IPS DF 4.7 (cell line): ENCODE data around the gene CIP2A.

ENCODE experiments used
- DNase-seq: peaks from one replicate; pipeline ENCODE4 v3.0.0-alpha.2; 2013; ENCODE audit warnings: low spot score; ENCODE audit errors: extremely low read depth

Gene CIP2A

DNA sequence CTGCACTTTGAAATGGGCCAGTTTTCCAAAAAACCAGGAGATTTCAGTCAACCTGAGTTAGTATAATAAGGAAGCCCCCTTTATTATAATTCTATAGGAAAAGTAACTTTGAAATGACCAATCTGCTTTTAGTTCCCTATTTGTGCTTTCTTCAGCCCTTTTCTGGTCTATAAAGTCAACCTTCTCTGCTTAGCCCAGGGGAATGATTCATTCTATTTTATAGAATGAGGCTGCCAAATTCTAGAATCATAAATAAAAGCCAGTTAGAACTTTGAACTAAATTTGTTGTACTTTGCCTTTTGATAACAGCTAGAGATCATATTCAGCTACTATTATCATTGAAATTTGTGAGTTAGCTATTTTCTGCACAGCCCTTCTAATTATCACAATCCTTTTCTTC lies 24.7 kb downstream of the CIP2A start:
- no peak for DNase-seq

DNA sequence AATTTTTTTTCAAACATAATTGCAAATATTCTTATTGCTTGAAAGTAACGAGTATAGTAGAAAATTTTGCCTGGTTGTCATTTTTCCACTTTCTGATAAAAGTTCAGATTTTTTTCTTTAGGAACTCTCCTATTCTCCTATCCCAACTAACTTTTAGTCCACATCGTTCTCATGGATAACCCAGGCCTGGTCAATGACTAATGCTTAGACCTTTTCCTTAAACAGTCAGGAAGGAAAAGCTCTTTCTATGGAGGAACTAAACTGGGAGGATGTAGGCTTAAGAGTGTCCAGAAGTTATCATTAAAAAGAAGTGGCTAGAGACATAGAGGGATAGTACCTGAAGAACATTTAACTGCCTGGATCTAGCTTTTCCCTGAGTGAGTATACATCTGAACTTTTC lies 26.7 kb downstream of the CIP2A start:
- DNase-seq: no peak

DNA sequence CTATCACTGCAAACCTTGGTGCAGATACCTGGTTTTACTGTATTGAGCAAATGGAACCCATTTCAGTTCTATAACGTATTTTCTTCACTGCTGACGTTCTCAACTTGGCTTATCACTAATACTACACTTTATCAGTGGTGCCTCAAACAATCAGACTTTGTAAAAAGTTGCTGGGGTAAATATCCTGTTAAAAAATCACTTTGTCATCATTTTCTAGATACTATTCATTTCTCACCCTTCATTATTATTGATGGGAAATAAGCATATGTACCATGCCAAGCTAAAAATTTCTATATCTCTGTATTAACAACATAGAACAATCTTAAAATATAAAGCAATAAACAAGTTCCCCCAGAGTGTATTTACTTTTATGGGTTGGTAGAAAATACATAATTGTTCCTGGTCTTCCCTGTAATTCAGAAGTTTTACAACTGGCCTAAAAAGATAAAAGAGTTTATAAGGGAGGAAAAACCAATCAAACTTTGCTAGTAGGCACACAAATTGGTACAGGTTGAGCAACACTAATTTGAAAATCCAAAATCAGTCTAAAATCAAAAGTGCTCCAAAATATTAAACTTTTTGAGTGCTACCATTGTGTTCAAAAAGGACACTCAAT lies 33.2 kb downstream of the CIP2A start:
- DNase-seq: no peak

DNA sequence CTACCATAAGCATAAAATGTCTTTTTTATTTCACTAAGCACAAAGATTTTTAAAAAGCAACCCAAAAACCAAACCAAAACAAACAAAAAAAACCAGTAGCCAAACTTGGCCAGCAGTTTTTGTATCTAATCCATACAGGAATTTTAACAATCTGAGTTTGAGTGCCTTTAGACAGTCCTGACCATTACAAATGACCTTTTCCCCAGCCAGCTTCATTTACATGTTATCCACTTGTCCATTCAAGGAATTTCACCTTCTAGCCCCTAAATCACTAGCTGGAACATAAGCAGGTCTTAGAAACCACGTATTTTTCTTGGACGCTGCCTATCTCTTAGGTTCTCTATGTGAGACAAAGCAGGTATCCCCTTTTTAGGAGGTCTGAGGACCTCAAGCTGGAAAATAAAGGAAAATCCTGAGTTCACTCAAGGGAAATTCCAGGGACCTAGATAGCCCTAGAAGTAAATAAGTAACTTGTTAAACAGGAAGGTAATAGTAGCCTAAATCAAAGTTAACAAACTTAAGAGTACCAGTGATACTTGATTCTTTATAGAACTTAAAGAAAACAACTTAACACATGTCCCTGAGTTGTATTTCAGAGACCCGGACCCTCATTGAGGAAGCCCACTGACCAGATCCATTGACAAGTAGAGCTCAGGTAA lies 34.2 kb downstream of the CIP2A start:
- DNase-seq: no peak

DNA sequence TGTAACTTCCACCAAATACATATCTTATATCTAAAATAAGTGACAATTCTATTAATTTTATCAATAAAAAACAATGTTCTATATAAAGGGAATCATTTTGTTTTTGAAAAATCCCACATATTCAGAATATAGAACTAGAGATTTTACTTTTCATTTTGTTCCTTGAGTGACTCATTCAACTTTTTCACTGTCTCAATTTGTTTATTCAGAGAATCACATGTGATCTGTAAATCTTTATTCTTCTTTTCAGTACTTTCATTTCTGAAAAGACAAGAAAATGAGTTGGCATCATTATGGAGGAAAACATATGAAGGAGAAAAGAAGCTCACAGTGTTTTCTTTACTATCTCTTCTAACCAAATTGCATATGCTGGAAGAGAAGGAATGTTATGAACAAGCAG lies 35.0 kb downstream of the CIP2A start:
- DNase-seq: no peak

DNA sequence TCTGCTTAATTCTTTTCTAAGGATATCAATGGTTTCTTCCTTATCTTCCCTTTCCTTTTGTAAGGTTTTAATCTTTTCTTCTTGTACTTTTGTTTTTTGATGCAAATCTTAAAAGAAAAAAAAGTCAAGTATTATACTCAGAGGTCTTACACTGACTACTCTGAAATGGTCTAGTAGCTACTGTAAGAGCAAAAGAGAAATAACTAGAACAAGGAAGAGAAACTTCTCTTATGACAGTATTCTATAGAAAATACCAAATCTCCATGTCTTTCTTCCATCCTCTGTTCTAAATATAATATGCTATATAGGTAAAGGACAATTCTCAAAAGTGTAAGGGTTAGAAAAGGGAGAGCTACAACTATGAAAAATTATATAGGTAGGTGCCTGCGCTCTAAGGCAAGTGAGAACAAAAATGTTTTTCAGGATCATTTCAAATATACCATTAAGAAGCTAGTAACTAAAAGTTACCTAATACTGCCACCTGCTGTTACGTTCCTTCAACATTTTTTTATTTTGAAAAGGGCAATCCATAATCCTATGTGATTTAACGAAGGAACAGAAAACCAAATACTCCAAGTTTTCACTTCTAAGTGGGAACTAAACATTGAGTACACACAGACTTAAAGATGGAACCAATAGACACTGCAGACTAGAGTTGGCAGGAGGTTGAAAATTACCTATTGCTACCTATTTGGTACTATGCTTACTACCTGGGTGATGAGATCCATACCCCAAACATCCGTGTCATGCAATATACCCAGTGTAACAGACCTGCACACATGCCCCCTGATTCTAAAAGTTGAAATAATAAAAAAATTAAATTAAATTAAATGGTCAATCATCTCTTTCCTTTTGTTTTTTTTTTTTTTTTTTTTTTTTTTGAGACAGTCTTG lies 36.7 kb downstream of the CIP2A start:
- DNase-seq: no peak

DNA sequence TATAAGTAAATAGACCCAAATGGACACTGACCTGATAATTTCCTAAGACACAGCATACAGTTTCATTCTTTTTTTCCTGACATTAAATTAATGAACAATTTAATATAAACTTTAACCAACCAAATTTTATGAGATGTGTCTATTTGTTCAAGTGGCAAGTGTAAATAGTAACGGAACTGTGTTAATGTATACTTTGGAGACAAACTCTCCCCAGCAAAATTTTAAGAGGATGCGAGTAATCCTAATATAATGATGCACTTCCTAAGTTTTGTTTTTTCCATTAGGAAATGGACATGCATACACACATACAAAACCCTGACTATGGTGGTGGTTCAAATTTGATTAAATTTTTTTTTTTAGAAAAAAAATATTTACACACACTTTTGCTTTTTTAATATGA lies 40.4 kb downstream of the CIP2A start:
- DNase-seq: no peak

DNA sequence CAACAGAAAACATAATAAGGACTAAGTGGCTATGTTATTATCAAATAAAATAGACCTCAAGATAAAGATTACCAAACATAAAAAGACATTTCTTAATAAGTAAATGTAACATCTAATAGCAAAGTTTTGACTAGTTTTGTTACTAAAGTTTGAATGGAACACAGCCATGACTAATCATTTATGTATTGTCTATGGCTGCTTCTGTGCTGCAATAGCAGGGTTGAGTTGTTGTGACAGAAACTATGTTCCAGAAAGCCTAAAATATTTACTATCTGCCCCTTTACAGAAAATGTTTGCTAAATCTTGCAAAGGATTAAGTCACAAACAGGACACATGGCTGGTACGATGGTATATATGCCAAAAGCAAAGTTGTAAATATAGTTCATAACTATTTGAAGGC lies 40.9 kb downstream of the CIP2A start:
- DNase-seq: no peak

DNA sequence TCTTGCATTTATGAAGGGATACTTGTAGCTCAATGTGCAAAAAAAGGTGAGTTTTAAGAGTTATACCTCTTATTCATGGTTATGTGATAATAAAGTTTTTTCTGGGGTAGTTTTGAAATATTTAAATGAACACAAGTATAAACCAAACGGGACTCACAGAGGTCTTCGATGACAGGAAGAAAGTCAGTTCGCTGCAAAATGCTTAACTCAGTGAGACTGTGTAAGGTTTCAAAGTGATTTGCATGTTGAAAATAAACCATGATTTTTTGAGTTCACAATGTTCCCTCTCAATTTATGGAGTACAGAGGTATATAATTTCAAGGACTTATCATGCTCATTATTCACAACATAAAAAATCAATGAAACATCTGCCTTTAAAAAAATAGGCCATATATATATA lies 42.5 kb downstream of the CIP2A start:
- no peak for DNase-seq

DNA sequence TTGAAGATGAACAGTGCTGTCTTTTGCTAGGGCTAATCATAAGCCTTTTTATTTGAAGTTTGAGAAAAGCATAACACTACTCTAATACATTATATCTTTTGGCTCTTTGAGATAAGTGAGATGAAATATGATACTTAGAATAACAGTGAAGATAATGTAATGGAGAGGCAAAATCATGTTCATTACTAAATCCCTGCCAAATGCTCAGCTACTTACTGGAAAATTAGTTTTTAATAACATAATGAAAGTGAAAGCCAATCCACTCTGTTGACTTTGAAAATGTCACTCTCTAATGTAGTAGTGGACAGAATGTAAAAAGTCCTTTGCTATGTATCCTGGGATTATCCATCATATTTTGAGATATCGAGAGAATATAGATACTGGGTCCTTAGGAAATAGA lies 43.0 kb downstream of the CIP2A start:
- no peak for DNase-seq

DNA sequence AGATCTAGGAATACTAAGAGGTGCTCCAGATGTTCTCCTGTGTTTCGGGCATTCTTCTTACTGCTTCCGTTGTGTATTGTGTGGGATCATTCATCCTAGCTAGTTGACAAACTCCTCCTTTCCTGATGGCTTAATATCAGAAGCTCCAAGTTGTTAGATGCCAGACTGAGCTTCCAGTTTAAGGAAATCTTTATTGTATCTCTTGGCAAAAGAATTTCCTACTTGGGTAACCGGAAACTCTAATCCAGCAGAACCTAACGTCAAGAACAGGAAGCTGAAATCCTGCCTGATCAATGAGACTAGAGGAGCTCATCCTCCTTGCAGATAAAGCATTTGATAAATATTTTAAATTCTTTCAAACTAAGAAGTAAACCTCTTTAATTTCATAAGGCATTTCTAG lies 51.2 kb downstream of the CIP2A start:
- DNase-seq: no peak

DNA sequence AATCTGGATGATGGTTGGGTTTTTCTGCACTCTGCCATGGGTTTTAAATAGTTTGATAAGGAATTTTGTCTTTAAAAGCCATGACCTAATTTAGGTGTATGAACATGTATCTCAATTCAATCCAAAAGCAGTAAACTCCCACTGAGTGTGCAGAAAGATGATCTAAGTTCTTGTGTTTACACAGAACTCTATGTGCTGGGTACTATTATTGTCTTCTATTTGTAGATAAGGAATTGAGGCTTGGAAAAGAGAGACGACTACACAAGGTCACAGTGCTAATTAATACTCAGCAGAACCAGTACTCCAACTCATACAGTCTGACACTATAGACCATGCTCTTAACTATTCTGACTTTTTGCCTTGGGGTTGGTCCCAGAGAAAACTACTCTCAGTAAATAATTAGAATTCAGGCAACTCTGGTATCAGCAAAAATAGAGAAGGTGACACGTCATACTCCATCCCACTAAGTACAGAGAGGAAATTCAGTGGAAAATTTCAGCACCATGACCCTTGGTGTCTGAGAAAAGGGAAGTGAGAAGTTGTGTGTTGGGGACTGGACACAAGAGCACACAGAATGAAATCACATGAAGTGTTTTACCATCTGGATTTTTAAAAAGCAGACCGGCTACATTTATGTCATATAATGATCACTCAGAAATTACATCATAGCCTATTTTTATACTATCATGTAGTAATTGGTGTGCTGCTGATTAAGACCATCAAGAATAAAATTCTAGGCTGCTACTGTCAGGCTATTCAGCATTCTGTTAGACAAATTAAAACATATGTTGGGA lies 60.6 kb downstream of the CIP2A start:
- no peak for DNase-seq

DNA sequence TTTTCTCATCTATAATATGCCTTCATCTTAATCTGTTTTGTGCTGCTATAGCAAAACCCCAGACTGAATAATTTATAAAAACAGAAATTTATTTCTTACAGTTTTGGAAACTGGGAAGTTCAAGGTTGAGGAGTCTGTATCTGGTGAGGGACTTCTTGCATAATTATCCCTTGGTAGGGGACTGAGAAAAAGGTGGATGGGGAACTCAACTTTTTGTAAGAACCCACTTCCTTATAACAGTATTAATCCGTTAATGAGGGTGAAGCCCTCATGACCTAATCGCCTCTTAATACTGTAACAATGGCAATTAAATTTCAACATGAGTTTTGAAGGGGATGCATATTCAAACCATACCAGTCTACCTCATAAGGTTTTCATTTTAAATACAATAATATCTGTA lies 61.4 kb downstream of the CIP2A start:
- DNase-seq: no peak

DNA sequence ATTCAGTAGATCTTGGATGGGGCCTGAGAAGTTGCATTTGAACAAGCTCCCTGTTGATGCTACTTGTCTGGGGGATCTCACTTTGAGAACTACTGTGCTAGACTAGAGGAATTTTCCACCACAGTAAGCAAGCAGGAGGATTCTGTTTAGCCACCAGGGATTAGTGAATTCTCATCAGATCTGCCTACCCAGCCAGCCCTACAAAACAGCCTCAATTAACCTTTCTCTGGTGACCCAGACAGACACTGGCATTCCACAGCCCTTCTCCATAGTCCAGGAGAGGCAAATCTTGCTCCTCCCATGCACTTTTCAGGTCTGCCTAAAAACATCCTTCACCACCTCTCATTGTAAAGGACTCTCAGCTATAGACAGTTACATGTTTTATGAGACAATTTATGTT lies 62.1 kb downstream of the CIP2A start:
- no peak for DNase-seq

DNA sequence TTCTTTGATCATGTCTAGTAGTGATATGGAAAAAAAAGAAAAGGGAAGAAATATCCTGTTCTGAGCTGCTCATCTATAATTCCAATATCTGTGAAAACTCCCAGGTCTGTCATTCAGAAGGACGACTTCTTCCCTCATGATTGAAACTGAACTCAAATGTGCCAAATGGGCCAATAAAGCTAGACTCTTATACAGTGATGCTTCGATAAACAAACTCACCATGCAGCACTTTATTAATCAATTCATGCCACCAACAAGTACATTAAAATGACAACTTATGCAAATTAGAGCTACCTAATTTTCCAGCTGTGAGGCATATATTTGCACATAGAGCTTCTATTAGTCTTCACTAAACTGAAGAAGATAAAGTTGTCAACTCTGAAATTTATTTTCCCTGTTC lies 63.3 kb downstream of the CIP2A start:
- DNase-seq: no peak

DNA sequence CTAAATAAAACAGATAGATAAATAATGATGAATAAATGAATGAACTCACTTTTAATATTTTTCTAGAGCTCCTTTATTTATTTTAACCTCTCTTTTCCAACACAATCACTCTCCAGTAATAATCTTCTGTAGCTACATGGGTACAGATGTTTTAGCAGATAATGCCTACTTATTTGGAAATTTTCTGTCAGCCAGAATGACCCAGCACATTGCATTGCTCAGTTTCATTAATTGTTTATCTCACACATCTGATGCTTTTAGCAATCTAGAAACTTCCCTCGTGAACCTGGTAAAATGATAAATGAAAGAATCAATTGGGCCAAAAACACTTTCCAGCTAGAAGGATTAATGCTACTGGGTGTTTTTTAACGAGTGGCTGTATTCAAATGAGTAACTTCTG lies 64.0 kb downstream of the CIP2A start:
- DNase-seq: no peak

DNA sequence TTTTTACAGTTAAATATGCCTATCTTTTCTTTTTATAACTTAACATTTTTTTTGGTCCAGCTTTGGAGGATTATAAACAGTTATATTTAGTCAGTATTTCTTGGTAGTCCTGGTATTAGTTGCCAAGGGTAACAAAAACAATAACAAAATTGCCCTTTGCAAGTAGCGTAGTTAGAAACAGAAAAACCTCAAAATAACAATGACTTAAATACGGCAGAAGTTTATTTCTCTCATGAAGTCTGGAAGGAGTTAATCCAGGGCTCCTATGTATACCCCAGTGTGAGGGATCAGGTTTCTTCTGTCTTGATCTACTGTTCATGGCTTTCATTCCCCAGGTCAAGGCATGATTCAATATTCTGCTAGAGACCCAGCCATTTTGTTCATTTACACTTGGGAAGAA lies 64.7 kb downstream of the CIP2A start:
- no peak for DNase-seq

DNA sequence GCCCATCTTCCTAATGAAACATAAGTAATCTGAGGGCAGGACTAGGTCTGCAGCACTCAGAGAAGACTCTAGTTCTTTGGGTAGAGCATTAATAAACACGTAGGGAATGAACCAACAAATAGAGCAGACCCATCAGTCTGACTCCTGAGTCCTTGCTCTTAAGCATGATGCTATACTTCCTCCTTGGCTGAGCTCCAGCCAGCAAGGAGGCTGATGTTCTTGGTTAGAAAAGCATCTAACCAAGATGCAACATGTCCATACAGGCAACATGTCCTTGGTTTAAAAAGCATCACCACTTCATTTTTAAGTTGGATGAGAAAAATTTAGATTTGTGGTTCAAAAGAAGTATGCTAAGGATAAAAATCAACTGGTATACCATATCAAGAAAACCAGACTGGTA lies 70.3 kb downstream of the CIP2A start:
- no peak for DNase-seq

DNA sequence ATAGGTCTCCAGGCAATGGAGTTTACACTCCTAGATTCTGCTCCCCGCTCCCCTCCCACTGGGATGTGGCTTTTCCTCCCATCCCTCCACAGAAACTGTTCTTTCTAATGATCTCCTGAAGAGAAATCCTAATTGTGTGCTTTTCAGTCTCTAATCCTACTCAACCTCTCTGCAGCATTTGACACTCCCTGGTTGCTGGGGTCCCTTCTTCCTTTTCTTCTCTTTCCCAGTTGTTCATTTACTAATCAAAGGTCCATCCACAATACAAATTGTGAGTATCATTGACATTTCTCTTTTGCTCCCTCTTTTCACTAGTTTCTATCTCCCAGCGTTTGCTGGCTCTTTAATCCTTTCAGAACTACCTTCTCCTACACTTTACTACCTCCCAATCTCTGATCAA lies 72.4 kb downstream of the CIP2A start:
- no peak for DNase-seq

DNA sequence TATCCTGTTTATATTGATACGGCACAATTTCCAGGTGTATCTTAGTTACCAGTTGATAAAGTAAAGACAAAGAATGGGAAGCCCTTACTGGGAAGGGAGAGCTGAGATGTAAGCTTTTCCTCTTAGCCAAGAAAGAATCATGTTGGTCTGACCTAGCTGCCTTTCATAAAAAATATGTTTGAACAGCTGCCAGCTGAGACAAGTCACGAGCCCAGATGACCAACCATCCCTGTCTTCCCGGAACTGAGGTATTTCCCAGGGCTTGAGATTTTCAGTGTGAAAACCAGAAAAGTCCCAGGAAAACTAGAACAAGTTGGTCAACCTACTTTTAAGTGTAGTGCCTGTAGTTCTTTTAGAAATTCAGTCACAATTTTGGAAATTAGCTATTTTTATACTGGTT lies 75.3 kb downstream of the CIP2A start:
- no peak for DNase-seq

DNA sequence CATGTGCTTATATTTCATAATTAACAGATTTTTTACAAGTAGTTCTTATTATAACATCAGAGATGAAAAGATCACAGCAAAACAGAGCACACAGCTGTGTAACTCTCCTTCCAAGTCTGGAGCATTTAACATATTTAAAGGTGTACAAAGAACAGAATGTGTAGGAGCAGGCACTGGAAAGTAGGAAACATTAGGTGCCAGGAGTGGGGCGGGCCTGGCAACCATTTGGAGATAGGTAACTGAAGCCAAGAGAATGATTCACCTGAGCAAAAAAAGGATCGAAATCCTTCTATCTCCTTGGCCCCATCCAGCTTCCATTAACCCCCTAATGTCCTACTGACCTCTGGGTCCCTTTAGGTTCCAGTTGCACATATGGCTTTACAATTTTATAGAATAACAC lies 76.6 kb downstream of the CIP2A start:
- no peak for DNase-seq

DNA sequence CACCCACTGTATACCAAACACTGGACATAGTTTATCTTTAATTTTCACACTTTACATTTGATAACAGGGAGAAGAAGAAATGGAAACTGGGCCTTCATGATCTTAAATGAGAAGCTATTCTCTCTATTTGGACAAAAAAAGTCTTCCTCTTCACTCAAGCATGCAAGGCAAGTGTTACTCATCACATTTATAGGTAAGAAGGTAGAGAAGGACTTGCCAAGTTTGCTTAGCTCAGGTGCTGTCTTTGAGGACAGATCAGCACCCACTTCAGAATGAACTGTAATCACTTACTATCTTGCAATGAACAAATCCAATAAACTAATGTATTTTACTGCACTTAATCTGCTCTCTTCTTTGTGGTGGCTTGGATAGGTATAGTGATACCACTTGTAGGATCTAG lies 77.7 kb downstream of the CIP2A start:
- DNase-seq: no peak
